Measurements from ENCODE around the gene MAG.

DNA sequence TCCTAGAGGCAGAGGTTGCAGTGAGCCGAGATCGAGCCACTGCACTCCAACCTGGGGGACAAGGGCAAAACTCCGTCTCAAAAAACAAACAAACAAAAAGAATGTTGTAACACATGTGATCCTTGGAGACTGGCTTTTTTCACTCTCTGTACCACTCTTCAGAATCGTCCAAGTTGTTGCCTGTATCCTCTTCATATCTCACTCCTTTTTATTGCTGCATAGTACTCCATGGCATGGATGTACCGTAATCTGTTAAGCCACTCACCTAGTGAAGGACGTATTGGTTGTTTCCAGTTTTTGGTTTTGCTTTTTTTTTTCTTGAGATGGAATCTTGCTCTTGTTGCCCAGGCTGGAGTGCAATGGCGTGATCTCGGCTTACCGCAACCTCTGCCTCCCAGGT is 30.1 kb downstream of the MAG start:
- no peak for TF ChIP-seq EZH2 (IDR thresholded peaks at IDR 0.05; ENCODE audit: low read depth)
- TF ChIP-seq, protein P1, sequence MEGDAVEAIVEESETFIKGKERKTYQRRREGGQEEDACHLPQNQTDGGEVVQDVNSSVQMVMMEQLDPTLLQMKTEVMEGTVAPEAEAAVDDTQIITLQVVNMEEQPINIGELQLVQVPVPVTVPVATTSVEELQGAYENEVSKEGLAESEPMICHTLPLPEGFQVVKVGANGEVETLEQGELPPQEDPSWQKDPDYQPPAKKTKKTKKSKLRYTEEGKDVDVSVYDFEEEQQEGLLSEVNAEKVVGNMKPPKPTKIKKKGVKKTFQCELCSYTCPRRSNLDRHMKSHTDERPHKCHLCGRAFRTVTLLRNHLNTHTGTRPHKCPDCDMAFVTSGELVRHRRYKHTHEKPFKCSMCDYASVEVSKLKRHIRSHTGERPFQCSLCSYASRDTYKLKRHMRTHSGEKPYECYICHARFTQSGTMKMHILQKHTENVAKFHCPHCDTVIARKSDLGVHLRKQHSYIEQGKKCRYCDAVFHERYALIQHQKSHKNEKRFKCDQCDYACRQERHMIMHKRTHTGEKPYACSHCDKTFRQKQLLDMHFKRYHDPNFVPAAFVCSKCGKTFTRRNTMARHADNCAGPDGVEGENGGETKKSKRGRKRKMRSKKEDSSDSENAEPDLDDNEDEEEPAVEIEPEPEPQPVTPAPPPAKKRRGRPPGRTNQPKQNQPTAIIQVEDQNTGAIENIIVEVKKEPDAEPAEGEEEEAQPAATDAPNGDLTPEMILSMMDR (conservative IDR thresholded peaks at IDR 0.05), result no peak

All from PC-9 (cell line).